Right cardiac atrium (tissue), 5 donors: Measurements from ENCODE around the gene POLR2J3. TPM values are rescaled to one million over a fixed set of nuclear protein-coding genes. Genes with fewer than 3 reads are reported as not detected.
A peak's percentile ranks its signal among the peaks of the same experiment; 100 is the strongest.
"Not testable (repeated sequence)": the region's sequence is repeated elsewhere in the genome, so short reads cannot be mapped to it uniquely, and the experiment has no call there.

ENCODE experiments used
- ATAC-seq, 2 donors: fragments of 200-7000 bp; cut with Tn5 transposase; one replicate each; pipeline versions ENCODE4 v1.8.0 to v1.9.1; 2020; ENCODE audit warnings: moderate library complexity in 2 of 2, mild to moderate bottlenecking in 1 of 2
- DNase-seq, 3 donors: peaks; one replicate each; pipeline ENCODE4 v3.0.0-alpha.2; 2020
- H3K27ac ChIP-seq: one replicate; pipeline ENCODE4 v1.5.1; 2013; ENCODE audit warnings: mild to moderate bottlenecking, low read length, control low read depth, moderate library complexity
- H3K27me3 ChIP-seq: one replicate; pipeline ENCODE4 v1.6.1; 2013; ENCODE audit not compliant: control insufficient read depth, insufficient read depth
- H3K4me1 ChIP-seq: one replicate; pipeline ENCODE4 v1.6.1; 2013; ENCODE audit warnings: low read length; ENCODE audit not compliant: control insufficient read depth, insufficient read depth
- H3K4me3 ChIP-seq: one replicate; pipeline ENCODE4 v1.5.1; 2013; ENCODE audit warnings: low read length, control low read depth
- H3K9me3 ChIP-seq: one replicate; pipeline ENCODE4 v1.6.1; 2013; ENCODE audit warnings: low read length; ENCODE audit not compliant: control insufficient read depth
- WGBS: extraction: QIAGEN DNeasy Blood & Tissue Kit; methylation state at CpG from one replicate; pipeline ENCODE4 v1.1.7; 2013; 5-methylcytosine and 5-hydroxymethylcytosine counted together
- intact Hi-C, 4 donors: fragments of 100-400 bp; cut with DNase I; formaldehyde crosslinking; loops; one replicate each; pipeline versions ENCODE4 v1.11.0 to v1.14.0; 2022 to 2023
- long read RNA-seq, 4 donors: library from polyadenylated mRNA; unstranded; transcript quantifications; one replicate each; pipeline ENCODE4 v2.0.0, GENCODE V29; 2020 to 2021
- polyA plus RNA-seq: library from polyadenylated mRNA; stranded (reverse); fragments of 200-250 nt; gene quantifications from one replicate; pipeline ENCODE4 v1.2.3, GENCODE V29; 2013
- total RNA-seq, 4 donors: library from RNA; stranded (reverse); fragmentation: NEBNext Ultra II Directional; extraction: Animal tissue kit (Norgen Biotek cat#: 25700); gene quantifications; one replicate each; pipeline ENCODE4 v1.2.1, GENCODE V29; 2021
- donor health status: healthy with polysubstance abuse.
- donor health status: DM: no; HTN: yes; CAD: no.
- donor health status: DM: no; HTN: no; CAD: no.
- donor health status: DM: no; HTN: yes; CAD: no; lungs with severe emphysema.
- donor health status: DM: yes; HTN: yes; CAD: no.

Gene POLR2J3
- 10 to 100 TPM; 10.2 to 17.3 (median 12.3) TPM for total RNA-seq
- polyA plus RNA-seq = 54.8 TPM
- long read RNA-seq, donor 1, full-length matches to known transcripts = 12 of 17 reads
- long read RNA-seq, donor 1, partial matches to known transcripts = 1 of 17 reads
- long read RNA-seq, donor 1, other reads (novel, unspliced or antisense) = 4 of 17 reads
- long read RNA-seq, donor 2, full-length matches to known transcripts = 3 of 3 reads
- long read RNA-seq, donor 2, partial matches to known transcripts = 0 of 3 reads
- long read RNA-seq, donor 2, other reads (novel, unspliced or antisense) = 0 of 3 reads
- long read RNA-seq, donor 3, partial matches to known transcripts = 0 of 4 reads
- long read RNA-seq, donor 3, other reads (novel, unspliced or antisense) = 0 of 4 reads
- long read RNA-seq, donor 4, full-length matches to known transcripts = 2 of 2 reads
- long read RNA-seq, donor 4, partial matches to known transcripts = 0 of 2 reads
- long read RNA-seq, donor 4, other reads (novel, unspliced or antisense) = 0 of 2 reads

DNA sequence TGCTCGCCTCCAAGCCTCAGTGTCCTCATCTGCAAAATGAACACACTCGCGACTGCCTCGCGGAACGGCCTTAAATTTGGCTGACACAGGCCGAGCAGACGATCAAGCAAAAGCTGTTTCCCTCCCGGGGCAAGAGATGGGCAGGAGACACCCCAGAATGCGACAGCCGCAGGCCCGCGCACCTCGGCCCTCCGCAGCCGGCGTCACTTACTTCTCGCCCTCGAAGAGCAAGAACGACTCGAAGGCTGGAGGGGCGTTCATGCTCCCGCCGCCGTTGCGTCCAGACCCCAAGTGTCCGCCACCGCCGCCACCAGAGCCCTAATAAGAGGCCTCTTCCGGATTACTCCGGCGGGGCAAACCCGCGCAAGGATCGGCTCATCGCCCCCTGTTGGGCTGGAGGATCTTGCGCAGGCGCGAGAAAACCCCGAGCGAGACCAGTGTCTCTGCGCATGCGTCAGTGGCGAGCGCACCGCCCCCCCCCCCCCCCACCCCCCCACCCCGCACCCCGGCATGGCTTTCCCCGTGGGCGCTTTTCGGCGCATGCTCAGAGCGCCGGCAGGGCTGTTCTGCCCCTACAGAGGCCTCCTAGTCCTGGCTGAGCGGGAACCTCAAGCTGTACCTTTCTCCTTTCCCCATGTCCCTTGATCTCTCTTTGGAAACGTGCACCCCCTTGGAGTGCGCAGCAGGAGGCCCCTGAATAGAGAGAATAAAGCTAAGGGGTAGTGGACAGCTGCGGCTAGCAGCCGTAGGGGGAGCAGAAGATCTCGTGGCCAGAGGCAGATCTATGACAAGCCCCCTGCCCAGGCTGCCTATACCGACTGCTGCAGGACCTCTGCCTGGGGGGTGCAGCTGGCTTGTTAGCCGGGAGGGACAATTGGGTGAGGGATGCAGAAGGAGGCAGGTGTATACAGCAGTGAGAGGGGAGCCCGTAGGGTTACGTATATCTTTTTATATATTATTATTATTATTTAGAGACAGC lies at the start of gene POLR2J3:
Gene POLR2J3, minus strand, starts transcription at position 323 of the 979 bp plus-strand sequence. Its CDS starts 62 bp downstream, at position 261.
- DNase-seq = peak; percentile 98 to 99 (median 98)
- not testable (repeated sequence) for H3K9me3 ChIP-seq
- WGBS = under 1% methylated on average over 54 of the region's 64 CpGs

DNA sequence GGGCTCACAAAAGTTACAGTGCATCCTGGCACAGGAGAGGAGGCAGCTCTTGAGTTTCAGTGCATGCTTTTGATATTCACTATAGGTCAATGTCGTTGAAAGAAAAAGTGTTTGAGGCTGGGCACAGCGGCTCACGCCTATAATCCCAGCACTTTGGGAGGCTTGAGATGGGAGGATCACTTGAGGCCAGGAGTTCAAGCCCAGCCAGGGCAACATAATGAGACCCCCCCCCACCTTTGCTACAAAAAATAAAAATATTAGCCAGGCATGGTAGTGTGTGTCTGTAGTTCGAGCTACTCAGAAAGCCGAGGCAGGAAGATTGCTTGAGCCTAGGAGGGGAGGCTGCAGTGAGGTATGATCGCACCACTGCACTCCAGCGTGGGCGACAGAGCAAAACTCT lies 45.7 kb upstream of the POLR2J3 start:
- H3K27me3 ChIP-seq, H3K4me3 ChIP-seq, H3K9me3 ChIP-seq, H3K4me1 ChIP-seq, ATAC-seq, intact Hi-C loops, H3K27ac ChIP-seq: not testable (repeated sequence)
- peak in 1 of 3 donors; percentile 19 for DNase-seq
- WGBS = 93% methylated on average over 5 of the region's 8 CpGs

More for the DNA sequence above, at the start of gene POLR2J3:
- H3K27me3 ChIP-seq, H3K27ac ChIP-seq, H3K4me1 ChIP-seq, intact Hi-C loops: not testable (repeated sequence)
- peak within 1 kb of the TSS; percentile 55 for H3K4me3 ChIP-seq
- ATAC-seq = peak; percentile 96

DNA sequence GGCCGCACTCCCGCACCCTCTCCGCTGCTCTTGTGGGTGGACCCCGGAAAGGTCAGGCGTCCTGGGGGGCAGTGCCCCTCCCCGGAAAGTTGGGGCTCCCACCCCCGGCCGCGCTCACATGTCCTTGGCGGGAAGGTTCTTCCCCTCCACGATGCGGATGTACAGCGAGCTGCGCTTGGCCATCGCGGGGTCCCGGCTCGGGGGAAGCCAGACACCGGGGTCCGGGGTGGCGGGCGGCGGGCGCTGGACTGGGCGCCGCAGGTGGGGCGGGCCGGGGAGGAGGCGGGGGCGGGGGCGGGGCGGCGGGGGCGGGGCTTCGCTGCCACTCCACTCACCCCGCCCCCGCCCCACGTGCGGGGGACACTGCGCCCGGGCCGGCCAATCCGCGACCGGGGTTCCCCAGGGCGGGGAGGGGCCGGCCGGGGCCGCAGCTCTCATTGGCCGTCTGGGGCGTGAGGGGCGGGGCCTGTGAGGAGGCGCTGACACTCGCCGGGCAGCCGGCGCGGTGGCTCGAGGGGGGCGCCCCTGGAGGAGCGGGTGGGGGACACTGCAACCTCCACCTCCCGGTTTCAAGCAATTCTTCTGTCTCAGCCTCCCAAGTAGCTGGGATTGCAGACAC lies 44.2 kb upstream of the POLR2J3 start, which contains the start of gene RASA4:
Gene RASA4, minus strand, starts transcription at position 250 of the 619 bp plus-strand sequence. Its CDS starts 67 bp downstream, at position 183.
- H3K27ac ChIP-seq, H3K27me3 ChIP-seq, H3K9me3 ChIP-seq, intact Hi-C loops, H3K4me1 ChIP-seq: not testable (repeated sequence)
- peak; percentile 94 to 95 for ATAC-seq
- peak within 1 kb of the TSS; percentile 36 for H3K4me3 ChIP-seq
- peak; percentile 60 to 87 (median 85) for DNase-seq
- WGBS = under 1% methylated on average over 20 of the region's 62 CpGs

DNA sequence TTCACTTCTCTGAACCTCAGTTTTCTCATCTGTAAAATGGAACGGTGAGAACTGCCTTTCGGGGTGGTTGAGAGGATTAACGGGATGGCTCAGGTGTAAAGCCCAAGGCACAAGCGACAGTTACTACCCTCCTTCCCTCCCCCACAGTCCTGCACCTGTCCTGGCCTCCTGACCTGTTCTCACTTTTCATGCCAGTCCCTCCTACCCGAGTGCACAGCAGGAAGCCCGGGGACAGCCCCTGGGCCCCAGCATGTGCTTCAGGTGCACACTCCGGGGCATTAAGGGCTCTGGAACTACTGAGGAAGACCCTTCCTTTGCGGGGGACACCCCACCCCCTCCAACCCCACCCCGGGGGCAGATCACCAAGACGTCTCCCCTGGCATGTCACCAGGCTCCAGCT lies 43.5 kb upstream of the POLR2J3 start:
- H3K27ac ChIP-seq, DNase-seq, intact Hi-C loops, H3K4me1 ChIP-seq, H3K9me3 ChIP-seq, H3K4me3 ChIP-seq, ATAC-seq, H3K27me3 ChIP-seq: not testable (repeated sequence)
- no CpG with 5 or more reads among the region's 10 CpGs for WGBS

DNA sequence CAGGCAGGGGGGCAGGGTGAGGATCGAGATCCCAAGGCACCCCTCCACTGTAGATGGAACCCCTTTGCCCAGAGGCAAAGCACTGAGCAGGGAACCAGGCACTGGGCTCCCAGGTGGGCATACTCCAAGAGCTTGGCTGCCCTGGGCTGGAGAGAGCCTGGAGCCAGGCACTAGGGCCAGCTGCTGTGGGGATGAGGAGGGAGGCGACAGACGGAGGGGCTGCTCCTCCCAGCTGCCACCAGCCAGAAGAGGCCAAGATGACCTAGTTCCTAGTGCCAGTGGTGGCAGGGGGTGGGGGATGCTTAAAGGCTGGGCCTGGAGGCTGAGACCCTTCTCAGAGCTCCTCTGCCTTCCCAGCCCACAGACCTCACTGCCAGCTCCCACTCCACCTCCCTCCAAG lies 42.5 kb upstream of the POLR2J3 start:
- ATAC-seq = peak; percentile 1 to 5
- H3K4me3 ChIP-seq, DNase-seq, H3K27ac ChIP-seq, H3K4me1 ChIP-seq, H3K9me3 ChIP-seq, H3K27me3 ChIP-seq, intact Hi-C loops: not testable (repeated sequence)
- no CpG with 5 or more reads among the region's 3 CpGs for WGBS

DNA sequence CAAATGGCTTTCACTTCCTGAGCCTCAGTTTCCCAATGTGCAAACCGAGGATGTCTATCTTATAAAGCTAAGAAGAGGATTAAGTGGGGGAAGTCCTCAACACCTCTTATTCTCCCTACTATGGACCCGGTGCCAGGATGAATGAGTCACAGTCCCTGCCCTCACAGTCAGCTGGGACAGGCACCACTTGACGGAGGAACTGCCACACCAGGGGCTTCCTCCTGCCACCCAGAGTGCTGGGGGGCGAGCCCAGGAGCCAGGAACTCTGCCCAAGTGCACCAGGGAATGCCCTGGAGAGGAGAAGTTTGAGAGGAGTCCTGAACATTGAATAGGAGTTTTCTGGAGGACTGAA lies 41.9 kb upstream of the POLR2J3 start:
- H3K27ac ChIP-seq, H3K4me3 ChIP-seq, intact Hi-C loops, H3K4me1 ChIP-seq, H3K27me3 ChIP-seq, DNase-seq, H3K9me3 ChIP-seq: not testable (repeated sequence)
- WGBS = no CpG with 5 or more reads among the region's 4 CpGs
- peak in 1 of 2 donors; percentile 28 for ATAC-seq

DNA sequence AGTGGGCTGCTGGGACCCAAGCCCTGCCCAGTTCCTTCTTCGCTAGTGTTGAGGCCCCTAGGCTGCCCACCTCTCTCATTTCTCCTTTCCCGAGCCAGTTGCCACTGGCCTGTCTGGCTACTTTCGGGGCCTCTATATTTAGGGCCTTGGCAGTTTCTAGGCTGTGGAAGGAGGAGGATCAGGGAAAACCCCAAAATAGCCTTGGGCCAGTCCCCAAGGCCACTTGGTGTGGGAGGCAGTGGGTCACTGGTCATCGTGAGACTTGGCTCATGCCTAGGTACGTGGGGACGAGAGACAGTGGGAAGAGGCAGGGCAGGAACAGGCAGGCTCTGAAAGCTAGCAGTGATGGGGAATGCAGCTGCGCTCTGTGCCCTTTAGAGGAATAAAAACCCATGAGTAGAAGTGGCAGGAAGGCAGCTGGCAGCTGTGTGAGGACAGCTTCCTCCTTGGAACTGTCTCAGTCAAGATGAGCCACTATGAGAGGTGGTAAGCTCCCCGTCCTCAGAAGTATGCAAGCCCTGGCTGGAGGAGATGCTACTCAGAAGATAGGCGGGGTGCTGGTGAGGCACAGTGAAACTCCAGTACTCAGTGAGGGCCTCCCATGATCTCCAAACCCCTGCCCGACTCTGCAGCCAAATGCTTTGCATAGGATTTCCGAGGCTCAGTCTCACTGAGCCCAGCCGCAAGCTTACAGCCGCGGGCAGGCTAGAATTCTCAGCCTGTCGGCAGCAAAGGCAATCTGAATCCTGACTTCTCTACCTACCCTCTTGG lies 41.4 kb upstream of the POLR2J3 start:
- ATAC-seq, H3K27ac ChIP-seq, intact Hi-C loops: not testable (repeated sequence)

DNA sequence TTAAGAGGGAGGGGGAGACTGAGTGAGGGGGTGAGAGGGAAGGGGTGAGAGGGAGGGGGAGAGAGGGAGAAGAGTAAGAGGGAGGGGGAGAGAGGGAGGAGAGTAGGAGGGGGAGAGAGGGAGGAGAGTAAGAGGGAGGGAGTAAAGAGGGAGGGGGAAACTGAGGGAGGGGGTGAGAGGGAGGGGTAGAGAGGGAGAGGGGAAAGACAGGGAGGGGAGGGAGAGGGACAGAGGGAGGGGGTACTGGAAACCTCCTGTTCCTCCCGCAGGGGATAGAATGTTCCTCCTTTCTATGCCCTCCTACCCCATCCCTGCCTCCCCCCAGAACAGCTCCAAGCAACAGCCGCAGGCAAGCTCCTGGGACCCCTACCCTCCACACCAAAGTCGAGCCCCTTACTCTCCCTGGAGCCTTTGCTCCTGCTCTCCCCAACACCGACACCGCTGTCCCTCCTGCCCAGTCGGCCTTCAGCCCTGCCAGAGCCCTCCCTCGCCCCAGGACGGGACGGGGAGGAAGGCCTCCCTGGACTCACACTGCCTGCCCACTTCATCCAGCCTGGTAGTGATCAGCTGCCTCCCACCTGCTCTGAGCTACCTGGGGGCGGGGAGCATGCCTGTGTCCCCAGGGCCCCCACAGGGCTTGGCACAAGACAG lies 39.4 kb upstream of the POLR2J3 start:
- DNase-seq (peak; percentile 41 to 75 (median 73)), ATAC-seq (peak in 1 of 2 donors; percentile 8)
- H3K27me3 ChIP-seq, H3K9me3 ChIP-seq, intact Hi-C loops, H3K4me1 ChIP-seq, H3K4me3 ChIP-seq: not testable (repeated sequence)
- 17% methylated on average over 8 of the region's 10 CpGs for WGBS
- peak overlapping the region; percentile 11 for H3K27ac ChIP-seq

More for the DNA sequence above, 41.4 kb upstream of the POLR2J3 start:
- H3K27me3 ChIP-seq, H3K4me3 ChIP-seq, H3K9me3 ChIP-seq, H3K4me1 ChIP-seq: not testable (repeated sequence)
- DNase-seq = peak in 2 of 3 donors; percentile 49 to 65
- 56% methylated on average over 4 of the region's 15 CpGs for WGBS

DNA sequence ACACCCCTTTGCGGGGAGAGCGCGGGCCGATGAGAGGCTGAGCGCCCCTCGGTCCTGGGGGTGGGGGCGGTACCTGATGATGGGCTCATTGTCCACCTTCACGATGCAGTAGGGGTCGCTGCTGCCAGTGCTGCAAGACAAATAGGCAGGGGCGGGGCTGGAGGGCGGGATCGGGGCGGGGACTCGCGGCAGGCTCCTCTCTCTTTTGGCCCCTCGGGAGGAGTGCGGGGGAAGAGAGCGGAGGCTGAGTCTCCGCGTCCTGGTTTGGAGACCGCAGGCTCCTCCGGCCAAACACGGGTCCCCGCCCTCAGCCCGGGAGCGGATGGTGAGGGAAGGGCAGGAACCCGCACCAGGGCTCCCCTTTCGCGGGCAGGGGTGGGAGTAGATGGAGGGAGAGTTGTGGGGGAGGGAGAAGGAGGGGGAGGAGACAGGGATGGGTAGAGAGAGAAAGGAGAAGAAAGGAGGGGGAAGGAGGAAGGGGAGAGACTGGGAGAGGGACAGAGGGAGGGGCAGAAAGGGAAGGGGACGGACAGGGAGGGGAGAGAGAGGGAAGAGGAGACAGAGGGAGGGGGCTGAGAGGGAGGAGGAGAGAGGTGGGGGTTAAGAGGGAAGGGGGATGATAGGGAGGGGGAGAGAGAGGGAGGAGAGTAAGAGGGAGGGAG lies 38.8 kb upstream of the POLR2J3 start:
- DNase-seq, H3K9me3 ChIP-seq, H3K27ac ChIP-seq, intact Hi-C loops, H3K4me3 ChIP-seq, H3K27me3 ChIP-seq, H3K4me1 ChIP-seq: not testable (repeated sequence)
- no CpG with 5 or more reads among the region's 30 CpGs for WGBS
- peak; percentile 74 to 80 for ATAC-seq
